HAP-1 (cell line): ENCODE data around the gene ANKRD55.
"Not testable (repeated sequence)": the region's sequence is repeated elsewhere in the genome, so short reads cannot be mapped to it uniquely, and the experiment has no call there.

Experiments
- DNase-seq, 2 experiments: peaks; one replicate each; pipeline ENCODE4 v3.0.0-alpha.2; 2016 to 2020; ENCODE audit warnings: low spot score in 2 of 2
- H3K27me3 ChIP-seq: fragments of 250-450 bp; sonication (Bioruptor Pico); 2 replicates; pipeline ENCODE4 v1.5.1; 2020; ENCODE audit warnings: low read depth, mild to moderate bottlenecking, moderate library complexity
- H3K36me3 ChIP-seq: fragments of 250-450 bp; sonication (Bioruptor Pico); replicated peaks from 2 replicates; pipeline ENCODE4 v1.5.1; 2020; ENCODE audit warnings: mild to moderate bottlenecking
- H3K4me1 ChIP-seq: fragments of 250-450 bp; sonication (Bioruptor Pico); 2 replicates; pipeline ENCODE4 v1.5.1; 2020; ENCODE audit warnings: mild to moderate bottlenecking
- H3K4me3 ChIP-seq: fragments of 250-450 bp; sonication (Bioruptor Pico); 2 replicates; pipeline ENCODE4 v1.5.1; 2020; ENCODE audit warnings: mild to moderate bottlenecking, moderate library complexity
- H3K9me3 ChIP-seq: fragments of 250-450 bp; sonication (Bioruptor Pico); 2 replicates; pipeline ENCODE4 v1.5.1; 2020; ENCODE audit warnings: mild to moderate bottlenecking, moderate library complexity
- in situ Hi-C: fragments of 300-500 bp; cut with MboI; formaldehyde crosslinking; loops from 3 replicates; pipeline ENCODE4 v1.14.3; 2020; ENCODE audit warnings: low sequenced_read_pairs, inconsistent platforms, mixed read lengths

Gene ANKRD55

GRCh38 chr5:56088431-56088949, 144.6 kb downstream of the ANKRD55 start:
- no peaks in the 10 kb centered on the region for H3K36me3 ChIP-seq
- in situ Hi-C loops, result no loop called here
- H3K27me3 ChIP-seq, result no peaks in the 10 kb centered on the region
- H3K4me1 ChIP-seq, result no peaks in the 10 kb centered on the region
- H3K9me3 ChIP-seq, result no peaks in the 10 kb centered on the region
- H3K4me3 ChIP-seq, result no peak overlapping the region
- no peak for DNase-seq

- in situ Hi-C loops, result no loop called here
- H3K27me3 ChIP-seq, result no peaks in the 10 kb centered on the region
- DNase-seq, result no peak
- H3K9me3 ChIP-seq, result no peaks in the 10 kb centered on the region
- no peak overlapping the region for H3K4me3 ChIP-seq
- H3K36me3 ChIP-seq, result no peaks in the 10 kb centered on the region
- no peaks in the 10 kb centered on the region for H3K4me1 ChIP-seq
Observed at GRCh38 chr5:56085193-56085592, 147.9 kb downstream of the ANKRD55 start.

- no peak for DNase-seq
- H3K36me3 ChIP-seq, result no peaks in the 10 kb centered on the region
- no peaks in the 10 kb centered on the region for H3K9me3 ChIP-seq
- in situ Hi-C loops, result no loop called here
- H3K27me3 ChIP-seq, result no peaks in the 10 kb centered on the region
- no peaks in the 10 kb centered on the region for H3K4me1 ChIP-seq
- no peak overlapping the region for H3K4me3 ChIP-seq
Observed at GRCh38 chr5:56083286-56083854, 149.8 kb downstream of the ANKRD55 start.

- H3K9me3 ChIP-seq, H3K27me3 ChIP-seq, H3K36me3 ChIP-seq, H3K4me3 ChIP-seq, H3K4me1 ChIP-seq, DNase-seq, in situ Hi-C loops: not testable (repeated sequence)
Observed at GRCh38 chr5:56081053-56081642, 152.0 kb downstream of the ANKRD55 start.

- in situ Hi-C loops, result no loop called here
- H3K9me3 ChIP-seq, result no peaks in the 10 kb centered on the region
- no peaks in the 10 kb centered on the region for H3K36me3 ChIP-seq
- H3K27me3 ChIP-seq, result no peaks in the 10 kb centered on the region
- no peaks in the 10 kb centered on the region for H3K4me1 ChIP-seq
- no peak overlapping the region for H3K4me3 ChIP-seq
- DNase-seq, result no peak
Observed at GRCh38 chr5:56080375-56081052, 152.6 kb downstream of the ANKRD55 start.

GRCh38 chr5:56079157-56079500, 154.0 kb downstream of the ANKRD55 start:
- H3K4me3 ChIP-seq, H3K27me3 ChIP-seq, H3K9me3 ChIP-seq, H3K36me3 ChIP-seq, in situ Hi-C loops, DNase-seq, H3K4me1 ChIP-seq: not testable (repeated sequence)

GRCh38 chr5:56078278-56079156, 154.6 kb downstream of the ANKRD55 start:
- DNase-seq, result no peak
- H3K4me1 ChIP-seq, result no peaks in the 10 kb centered on the region
- H3K4me3 ChIP-seq, result no peak overlapping the region
- no peaks in the 10 kb centered on the region for H3K27me3 ChIP-seq
- no peaks in the 10 kb centered on the region for H3K36me3 ChIP-seq
- H3K9me3 ChIP-seq, result no peaks in the 10 kb centered on the region
- in situ Hi-C loops, result no loop called here

- in situ Hi-C loops, result no loop called here
- no peaks in the 10 kb centered on the region for H3K36me3 ChIP-seq
- no peaks in the 10 kb centered on the region for H3K27me3 ChIP-seq
- H3K4me3 ChIP-seq, result no peak overlapping the region
- H3K9me3 ChIP-seq, result no peaks in the 10 kb centered on the region
- H3K4me1 ChIP-seq, result no peaks in the 10 kb centered on the region
- no peak for DNase-seq
Observed at GRCh38 chr5:56077796-56078233, 155.3 kb downstream of the ANKRD55 start.

GRCh38 chr5:56076486-56076885, 156.6 kb downstream of the ANKRD55 start:
- H3K27me3 ChIP-seq, result no peaks in the 10 kb centered on the region
- no peak for DNase-seq
- in situ Hi-C loops, result no loop called here
- no peaks in the 10 kb centered on the region for H3K36me3 ChIP-seq
- no peak overlapping the region for H3K4me3 ChIP-seq
- no peaks in the 10 kb centered on the region for H3K9me3 ChIP-seq
- H3K4me1 ChIP-seq, result no peaks in the 10 kb centered on the region

GRCh38 chr5:56075361-56075760, 157.8 kb downstream of the ANKRD55 start:
- Histone ChIP-seq H3K4me1 (no peaks in the 10 kb centered on the region), H3K27me3 (no peaks in the 10 kb centered on the region)
- in situ Hi-C loops, result no loop called here

GRCh38 chr5:56072863-56073766, 160.0 kb downstream of the ANKRD55 start:
- Histone ChIP-seq H3K4me1 (no peaks in the 10 kb centered on the region), H3K9me3 (no peaks in the 10 kb centered on the region), H3K4me3 (no peak overlapping the region), H3K36me3 (no peaks in the 10 kb centered on the region), H3K27me3 (no peaks in the 10 kb centered on the region)
- in situ Hi-C loops, result no loop called here
- no peak for DNase-seq

More at GRCh38 chr5:56075361-56075760, 157.8 kb downstream of the ANKRD55 start:
- no peaks in the 10 kb centered on the region for H3K36me3 ChIP-seq
- H3K4me3 ChIP-seq, result no peak overlapping the region
- no peaks in the 10 kb centered on the region for H3K9me3 ChIP-seq
- no peak for DNase-seq

- Histone ChIP-seq H3K36me3 (no peaks in the 10 kb centered on the region), H3K4me3 (no peak overlapping the region), H3K27me3 (no peaks in the 10 kb centered on the region), H3K4me1 (no peaks in the 10 kb centered on the region), H3K9me3 (no peaks in the 10 kb centered on the region)
- no peak for DNase-seq
- in situ Hi-C loops, result no loop called here
Observed at GRCh38 chr5:56071470-56071869, 161.7 kb downstream of the ANKRD55 start.

- no peaks in the 10 kb centered on the region for H3K4me1 ChIP-seq
- no peaks in the 10 kb centered on the region for H3K36me3 ChIP-seq
- H3K9me3 ChIP-seq, result no peaks in the 10 kb centered on the region
- in situ Hi-C loops, result no loop called here
- H3K27me3 ChIP-seq, result no peaks in the 10 kb centered on the region
- H3K4me3 ChIP-seq, result no peak overlapping the region
- no peak for DNase-seq
Observed at GRCh38 chr5:56070851-56071465, 162.2 kb downstream of the ANKRD55 start.
